ENCODE data around the gene GPM6B.

DNA sequence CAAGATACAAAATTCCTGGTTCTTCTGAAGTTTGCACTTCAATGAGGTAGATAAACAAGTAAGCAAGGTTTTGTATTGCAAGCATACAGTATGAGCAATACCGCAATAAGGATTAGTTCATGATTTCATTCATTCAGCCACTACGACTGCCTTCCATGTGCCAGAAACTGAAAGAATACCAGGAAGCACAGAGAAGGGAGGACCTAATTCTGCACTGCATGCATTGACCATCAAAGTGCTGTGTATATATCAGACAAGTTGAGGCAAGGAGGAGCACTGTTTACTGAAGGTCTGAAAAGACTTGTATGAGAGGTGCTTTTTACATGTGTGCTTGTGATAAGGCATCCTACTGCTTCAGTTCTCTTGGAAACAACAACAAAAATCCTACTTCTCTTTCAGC is 40.9 kb upstream of the GPM6B start:
- TF ChIP-seq, protein P1, sequence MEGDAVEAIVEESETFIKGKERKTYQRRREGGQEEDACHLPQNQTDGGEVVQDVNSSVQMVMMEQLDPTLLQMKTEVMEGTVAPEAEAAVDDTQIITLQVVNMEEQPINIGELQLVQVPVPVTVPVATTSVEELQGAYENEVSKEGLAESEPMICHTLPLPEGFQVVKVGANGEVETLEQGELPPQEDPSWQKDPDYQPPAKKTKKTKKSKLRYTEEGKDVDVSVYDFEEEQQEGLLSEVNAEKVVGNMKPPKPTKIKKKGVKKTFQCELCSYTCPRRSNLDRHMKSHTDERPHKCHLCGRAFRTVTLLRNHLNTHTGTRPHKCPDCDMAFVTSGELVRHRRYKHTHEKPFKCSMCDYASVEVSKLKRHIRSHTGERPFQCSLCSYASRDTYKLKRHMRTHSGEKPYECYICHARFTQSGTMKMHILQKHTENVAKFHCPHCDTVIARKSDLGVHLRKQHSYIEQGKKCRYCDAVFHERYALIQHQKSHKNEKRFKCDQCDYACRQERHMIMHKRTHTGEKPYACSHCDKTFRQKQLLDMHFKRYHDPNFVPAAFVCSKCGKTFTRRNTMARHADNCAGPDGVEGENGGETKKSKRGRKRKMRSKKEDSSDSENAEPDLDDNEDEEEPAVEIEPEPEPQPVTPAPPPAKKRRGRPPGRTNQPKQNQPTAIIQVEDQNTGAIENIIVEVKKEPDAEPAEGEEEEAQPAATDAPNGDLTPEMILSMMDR (IDR thresholded peaks at IDR 0.05) = no peak
- TF ChIP-seq ZFX (IDR thresholded peaks at IDR 0.05; ENCODE audit: borderline replicate concordance) = no peak

Measured in 22Rv1 (cell line).